ENCODE results near the gene CAMKK1. TPM values are rescaled to one million over a fixed set of nuclear protein-coding genes. Genes with fewer than 3 reads are reported as not detected.

CAMKK1 gene
- total RNA-seq, 1 donor from 2014 or later, result 9.2 TPM

GRCh38 chr17:3826191-3826590 is 66.7 kb downstream of the CAMKK1 start:
- Mint-ChIP-seq H3K27ac (no peak overlapping the region), H3K27me3 (no peaks in the 10 kb centered on the region), H3K4me1 (peaks cover 11% of the 10 kb centered on the region), H3K36me3 (ENCODE audit: low read depth) (peaks cover 55% of the 10 kb centered on the region), H3K4me3 (no peak overlapping the region), H3K9me3 (no peaks in the 10 kb centered on the region)
- intact Hi-C loops (cut with micrococcal nuclease), result loop anchor here (5.0 kb wide), 1 partner anchor 144 kb away; no protein-coding TSS in a partner anchor
- DNase-seq, result no peak

- Mint-ChIP-seq H3K36me3 (ENCODE audit: low read depth) (peaks cover 57% of the 10 kb centered on the region), H3K27ac (no peak overlapping the region)
- intact Hi-C loops (cut with micrococcal nuclease), result no loop called here
Observed at GRCh38 chr17:3821101-3821500, 71.8 kb downstream of the CAMKK1 start.

GRCh38 chr17:3818786-3819185 is 74.1 kb downstream of the CAMKK1 start:
- no peak overlapping the region for H3K4me3 Mint-ChIP-seq
- H3K27me3 Mint-ChIP-seq, result no peaks in the 10 kb centered on the region
- no peak overlapping the region for H3K27ac Mint-ChIP-seq
- intact Hi-C loops (cut with micrococcal nuclease), result no loop called here
- H3K9me3 Mint-ChIP-seq, result no peaks in the 10 kb centered on the region
- H3K36me3 Mint-ChIP-seq (ENCODE audit: low read depth), result peaks cover 60% of the 10 kb centered on the region
- H3K4me1 Mint-ChIP-seq, result peaks cover 3% of the 10 kb centered on the region
- no peak for DNase-seq

More at GRCh38 chr17:3821101-3821500, 71.8 kb downstream of the CAMKK1 start:
- peaks cover 5% of the 10 kb centered on the region for H3K4me1 Mint-ChIP-seq
- H3K4me3 Mint-ChIP-seq, result no peak overlapping the region
- no peaks in the 10 kb centered on the region for H3K9me3 Mint-ChIP-seq
- no peak for DNase-seq
- no peaks in the 10 kb centered on the region for H3K27me3 Mint-ChIP-seq

- H3K4me1 Mint-ChIP-seq, result peaks cover 3% of the 10 kb centered on the region
- no peaks in the 10 kb centered on the region for H3K27me3 Mint-ChIP-seq
- no peak overlapping the region for H3K4me3 Mint-ChIP-seq
- H3K27ac Mint-ChIP-seq, result no peak overlapping the region
- no peak for DNase-seq
- intact Hi-C loops (cut with micrococcal nuclease), result no loop called here
- H3K36me3 Mint-ChIP-seq (ENCODE audit: low read depth), result peaks cover 60% of the 10 kb centered on the region
- H3K9me3 Mint-ChIP-seq, result no peaks in the 10 kb centered on the region
Observed at GRCh38 chr17:3817851-3818605, 74.8 kb downstream of the CAMKK1 start.

GRCh38 chr17:3815925-3816324 is 76.9 kb downstream of the CAMKK1 start:
- DNase-seq, result no peak
- intact Hi-C loops (cut with micrococcal nuclease), result no loop called here
- peaks cover 3% of the 10 kb centered on the region for H3K4me1 Mint-ChIP-seq
- H3K27me3 Mint-ChIP-seq, result no peaks in the 10 kb centered on the region
- H3K9me3 Mint-ChIP-seq, result no peaks in the 10 kb centered on the region
- no peak overlapping the region for H3K4me3 Mint-ChIP-seq
- H3K36me3 Mint-ChIP-seq (ENCODE audit: low read depth), result peaks cover 53% of the 10 kb centered on the region
- no peak overlapping the region for H3K27ac Mint-ChIP-seq

GRCh38 chr17:3815122-3815521 is 77.7 kb downstream of the CAMKK1 start:
- intact Hi-C loops (cut with micrococcal nuclease), result no loop called here

GRCh38 chr17:3814361-3814760 is 78.5 kb downstream of the CAMKK1 start:
- Mint-ChIP-seq H3K9me3 (no peaks in the 10 kb centered on the region), H3K4me1 (peaks cover 3% of the 10 kb centered on the region), H3K27ac (peak overlapping the region; percentile 57), H3K4me3 (no peak overlapping the region), H3K36me3 (ENCODE audit: low read depth) (peaks cover 55% of the 10 kb centered on the region), H3K27me3 (no peaks in the 10 kb centered on the region)
- no peak for DNase-seq
- intact Hi-C loops (cut with micrococcal nuclease), result no loop called here

More at GRCh38 chr17:3815122-3815521, 77.7 kb downstream of the CAMKK1 start:
- Mint-ChIP-seq H3K9me3 (no peaks in the 10 kb centered on the region), H3K36me3 (ENCODE audit: low read depth) (peaks cover 53% of the 10 kb centered on the region), H3K27ac (no peak overlapping the region), H3K4me1 (peaks cover 3% of the 10 kb centered on the region), H3K27me3 (no peaks in the 10 kb centered on the region), H3K4me3 (no peak overlapping the region)
- DNase-seq, result no peak

- intact Hi-C loops (cut with micrococcal nuclease), result no loop called here
- Mint-ChIP-seq H3K36me3 (ENCODE audit: low read depth) (peaks cover 52% of the 10 kb centered on the region), H3K9me3 (no peaks in the 10 kb centered on the region), H3K27ac (no peak overlapping the region), H3K4me1 (peaks cover 7% of the 10 kb centered on the region), H3K27me3 (no peaks in the 10 kb centered on the region), H3K4me3 (no peak overlapping the region)
- no peak for DNase-seq
Observed at GRCh38 chr17:3813171-3813570, 79.7 kb downstream of the CAMKK1 start.

- Mint-ChIP-seq H3K9me3 (no peaks in the 10 kb centered on the region), H3K4me3 (no peak overlapping the region), H3K27ac (no peak overlapping the region), H3K4me1 (peaks cover 8% of the 10 kb centered on the region), H3K36me3 (ENCODE audit: low read depth) (peaks cover 53% of the 10 kb centered on the region), H3K27me3 (no peaks in the 10 kb centered on the region)
- intact Hi-C loops (cut with micrococcal nuclease), result no loop called here
- no peak for DNase-seq
Observed at GRCh38 chr17:3812771-3813170, 80.1 kb downstream of the CAMKK1 start.

GRCh38 chr17:3812284-3812683 is 80.6 kb downstream of the CAMKK1 start:
- Mint-ChIP-seq H3K4me1 (peaks cover 10% of the 10 kb centered on the region), H3K9me3 (no peaks in the 10 kb centered on the region), H3K27me3 (no peaks in the 10 kb centered on the region), H3K36me3 (ENCODE audit: low read depth) (peaks cover 57% of the 10 kb centered on the region), H3K4me3 (no peak overlapping the region), H3K27ac (no peak overlapping the region)
- DNase-seq, result no peak
- intact Hi-C loops (cut with micrococcal nuclease), result no loop called here

Other genes with a start within 250 kb of the CAMKK1 start
- gene TAX1BP3, start 224.5 kb downstream of the CAMKK1 start, total RNA-seq, result 28.7 and 29.0 TPM in 2 replicates
- gene EMC6, start 224.2 kb downstream of the CAMKK1 start, total RNA-seq, result 69.4 and 70.5 TPM in 2 replicates
- gene P2RX5, start 196.9 kb downstream of the CAMKK1 start, total RNA-seq, result 92.3 and 92.8 TPM in 2 replicates
- gene HASPIN, start 169.2 kb downstream of the CAMKK1 start, total RNA-seq, result 25.1 and 25.3 TPM in 2 replicates
- gene ITGAE, start 91.9 kb downstream of the CAMKK1 start, total RNA-seq, result 31.1 and 33.9 TPM in 2 replicates
- gene NCBP3, start 46.8 kb downstream of the CAMKK1 start, total RNA-seq, result 45.9 and 52.1 TPM in 2 replicates
- 0.47 and 0.78 TPM in 2 replicates for gene P2RX1, start 23.4 kb upstream of the CAMKK1 start, total RNA-seq
- gene ATP2A3, start 71.4 kb upstream of the CAMKK1 start, total RNA-seq, result 107 and 110 TPM in 2 replicates
- gene ZZEF1, start 250.0 kb upstream of the CAMKK1 start, total RNA-seq, result 40.8 and 42.8 TPM in 2 replicates

Data from activated CD4-positive, alpha-beta T cell treated with anti-CD3 and anti-CD28 coated beads, Interleukin-2, amount 10 ng/mL, durations not matched to agents 24 days and 14 days (primary cell).